Neuron (in vitro differentiated cells): ENCODE measurements around the gene MACO1.

ENCODE experiments used
- H2AFZ ChIP-seq: one replicate; pipeline ENCODE4 v1.6.1; 2013; ENCODE audit warnings: low read depth, mild to moderate bottlenecking, inconsistent platforms, low read length, moderate library complexity
- H3K27me3 ChIP-seq: one replicate; pipeline ENCODE4 v1.6.1; 2013; ENCODE audit warnings: low read length; ENCODE audit not compliant: insufficient read depth
- H3K36me3 ChIP-seq: one replicate; pipeline ENCODE4 v1.6.1; 2013; ENCODE audit warnings: low read length; ENCODE audit not compliant: insufficient read depth
- H3K4me1 ChIP-seq: one replicate; pipeline ENCODE4 v1.6.1; 2013; ENCODE audit warnings: low read length; ENCODE audit not compliant: insufficient read depth
- H3K4me3 ChIP-seq: 2 replicates; pipeline ENCODE4 v1.5.1; 2013; ENCODE audit warnings: mild to moderate bottlenecking, low read length, moderate library complexity
- H3K9me3 ChIP-seq: one replicate; pipeline ENCODE4 v1.6.1; 2013; ENCODE audit warnings: low read length

MACO1 gene

GRCh38 chr1:25476186-25477097 is 45.7 kb downstream of the MACO1 start:
- Histone ChIP-seq H3K9me3 (no peaks in the 10 kb centered on the region), H3K36me3 (peaks cover 3% of the 10 kb centered on the region), H3K27me3 (no peaks in the 10 kb centered on the region), H3K4me1 (peaks cover 4% of the 10 kb centered on the region), H2AFZ (no peak overlapping the region), H3K4me3 (no peak overlapping the region)

GRCh38 chr1:25477448-25478034 is 46.8 kb downstream of the MACO1 start:
- peaks cover 7% of the 10 kb centered on the region for H3K4me1 ChIP-seq
- peaks cover 3% of the 10 kb centered on the region for H3K36me3 ChIP-seq
- H2AFZ ChIP-seq, result no peak overlapping the region
- H3K4me3 ChIP-seq, result no peak overlapping the region
- H3K9me3 ChIP-seq, result no peaks in the 10 kb centered on the region
- H3K27me3 ChIP-seq, result no peaks in the 10 kb centered on the region

GRCh38 chr1:25478633-25479032 is 47.9 kb downstream of the MACO1 start:
- H3K36me3 ChIP-seq, result peaks cover 6% of the 10 kb centered on the region
- H3K9me3 ChIP-seq, result no peaks in the 10 kb centered on the region
- H3K27me3 ChIP-seq, result no peaks in the 10 kb centered on the region
- no peak overlapping the region for H2AFZ ChIP-seq
- H3K4me3 ChIP-seq, result no peak overlapping the region
- H3K4me1 ChIP-seq, result peaks cover 7% of the 10 kb centered on the region

GRCh38 chr1:25481625-25482024 is 50.9 kb downstream of the MACO1 start:
- Histone ChIP-seq H2AFZ (no peak overlapping the region), H3K4me3 (no peak overlapping the region), H3K9me3 (no peaks in the 10 kb centered on the region), H3K27me3 (no peaks in the 10 kb centered on the region), H3K36me3 (peaks cover 18% of the 10 kb centered on the region), H3K4me1 (peaks cover 7% of the 10 kb centered on the region)

- Histone ChIP-seq H3K27me3 (no peaks in the 10 kb centered on the region), H3K36me3 (peaks cover 19% of the 10 kb centered on the region), H3K4me3 (no peak overlapping the region), H3K9me3 (no peaks in the 10 kb centered on the region), H3K4me1 (peaks cover 7% of the 10 kb centered on the region), H2AFZ (no peak overlapping the region)
Observed at GRCh38 chr1:25482211-25482610, 51.5 kb downstream of the MACO1 start.

GRCh38 chr1:25484096-25484495 is 53.4 kb downstream of the MACO1 start:
- H3K27me3 ChIP-seq, result no peaks in the 10 kb centered on the region
- H3K4me1 ChIP-seq, result peaks cover 7% of the 10 kb centered on the region
- no peak overlapping the region for H3K4me3 ChIP-seq
- H3K36me3 ChIP-seq, result peaks cover 31% of the 10 kb centered on the region
- H3K9me3 ChIP-seq, result no peaks in the 10 kb centered on the region
- H2AFZ ChIP-seq, result no peak overlapping the region

GRCh38 chr1:25484533-25484932 is 53.8 kb downstream of the MACO1 start:
- Histone ChIP-seq H3K4me1 (peaks cover 7% of the 10 kb centered on the region), H3K36me3 (peaks cover 35% of the 10 kb centered on the region), H3K4me3 (no peak overlapping the region), H3K9me3 (no peaks in the 10 kb centered on the region), H3K27me3 (no peaks in the 10 kb centered on the region), H2AFZ (no peak overlapping the region)

GRCh38 chr1:25485536-25486411 is 55.1 kb downstream of the MACO1 start:
- Histone ChIP-seq H3K4me3 (no peak overlapping the region), H2AFZ (no peak overlapping the region), H3K4me1 (peaks cover 7% of the 10 kb centered on the region), H3K27me3 (no peaks in the 10 kb centered on the region), H3K9me3 (no peaks in the 10 kb centered on the region), H3K36me3 (peaks cover 46% of the 10 kb centered on the region)

GRCh38 chr1:25486602-25487001 is 55.9 kb downstream of the MACO1 start:
- H3K4me3 ChIP-seq, result no peak overlapping the region
- no peaks in the 10 kb centered on the region for H3K9me3 ChIP-seq
- peaks cover 1% of the 10 kb centered on the region for H3K4me1 ChIP-seq
- no peaks in the 10 kb centered on the region for H3K27me3 ChIP-seq
- H2AFZ ChIP-seq, result no peak overlapping the region
- peaks cover 53% of the 10 kb centered on the region for H3K36me3 ChIP-seq

- no peaks in the 10 kb centered on the region for H3K9me3 ChIP-seq
- H3K4me1 ChIP-seq, result no peaks in the 10 kb centered on the region
Observed at GRCh38 chr1:25487628-25488027, 56.9 kb downstream of the MACO1 start.

GRCh38 chr1:25492323-25492722 is 61.6 kb downstream of the MACO1 start:
- Histone ChIP-seq H3K36me3 (peaks cover 64% of the 10 kb centered on the region), H3K4me1 (no peaks in the 10 kb centered on the region), H3K27me3 (no peaks in the 10 kb centered on the region), H3K4me3 (no peak overlapping the region), H3K9me3 (no peaks in the 10 kb centered on the region), H2AFZ (no peak overlapping the region)

More at GRCh38 chr1:25487628-25488027, 56.9 kb downstream of the MACO1 start:
- no peak overlapping the region for H2AFZ ChIP-seq
- no peaks in the 10 kb centered on the region for H3K27me3 ChIP-seq
- H3K36me3 ChIP-seq, result peaks cover 62% of the 10 kb centered on the region
- no peak overlapping the region for H3K4me3 ChIP-seq

GRCh38 chr1:25494952-25495351 is 64.3 kb downstream of the MACO1 start:
- H3K4me1 ChIP-seq, result no peaks in the 10 kb centered on the region
- no peaks in the 10 kb centered on the region for H3K27me3 ChIP-seq
- no peak overlapping the region for H2AFZ ChIP-seq
- H3K4me3 ChIP-seq, result no peak overlapping the region
- H3K9me3 ChIP-seq, result no peaks in the 10 kb centered on the region
- H3K36me3 ChIP-seq, result peaks cover 62% of the 10 kb centered on the region

- Histone ChIP-seq H3K4me1 (no peaks in the 10 kb centered on the region), H3K27me3 (no peaks in the 10 kb centered on the region), H3K9me3 (no peaks in the 10 kb centered on the region), H2AFZ (no peak overlapping the region), H3K36me3 (peaks cover 41% of the 10 kb centered on the region), H3K4me3 (no peak overlapping the region)
Observed at GRCh38 chr1:25500694-25501093, 70.0 kb downstream of the MACO1 start.
